Osteocyte (in vitro differentiated cells): ENCODE data around the gene ADAM10. TPM values are rescaled to one million over a fixed set of nuclear protein-coding genes. Genes with fewer than 3 reads are reported as not detected.

Experiments
- DNase-seq: peaks from one replicate; pipeline ENCODE4 v3.0.0; 2021; ENCODE audit warnings: mixed read lengths; ENCODE audit not compliant: unreplicated experiment; ENCODE audit errors: extremely low spot score
- H3K27ac Mint-ChIP-seq: one replicate; pipeline ENCODE4 v1.8.0; 2021; ENCODE audit warnings: mild to moderate bottlenecking, mixed read lengths; ENCODE audit not compliant: unreplicated experiment
- H3K27me3 Mint-ChIP-seq: one replicate; pipeline ENCODE4 v1.8.0; 2021; ENCODE audit warnings: mixed read lengths; ENCODE audit not compliant: unreplicated experiment
- H3K36me3 Mint-ChIP-seq: one replicate; pipeline ENCODE4 v1.8.0; 2021; ENCODE audit warnings: mixed read lengths; ENCODE audit not compliant: unreplicated experiment
- H3K4me1 Mint-ChIP-seq: one replicate; pipeline ENCODE4 v1.8.0; 2021; ENCODE audit warnings: mixed read lengths; ENCODE audit not compliant: unreplicated experiment
- H3K4me3 Mint-ChIP-seq: one replicate; pipeline ENCODE4 v1.8.0; 2021; ENCODE audit warnings: mild to moderate bottlenecking, moderate library complexity, mixed read lengths; ENCODE audit not compliant: unreplicated experiment
- H3K9me3 Mint-ChIP-seq: one replicate; pipeline ENCODE4 v1.8.0; 2021; ENCODE audit warnings: mixed read lengths; ENCODE audit not compliant: unreplicated experiment
- total RNA-seq: library from RNA; stranded (reverse); gene quantifications from 2 replicates; pipeline ENCODE4 v1.2.1, GENCODE V29; 2021
- TF ChIP-seq, protein P1 (sequence below): fragments of 200-600 bp; sonication (generic); IDR thresholded peaks from 2 replicates; pipeline ENCODE4 v1.5.0; 2021; ENCODE audit warnings: antibody characterized with exemption, mild to moderate bottlenecking, moderate library complexity

The ADAM10 gene
- total RNA-seq, 1 donor from 2014 or later: 169 TPM

DNA sequence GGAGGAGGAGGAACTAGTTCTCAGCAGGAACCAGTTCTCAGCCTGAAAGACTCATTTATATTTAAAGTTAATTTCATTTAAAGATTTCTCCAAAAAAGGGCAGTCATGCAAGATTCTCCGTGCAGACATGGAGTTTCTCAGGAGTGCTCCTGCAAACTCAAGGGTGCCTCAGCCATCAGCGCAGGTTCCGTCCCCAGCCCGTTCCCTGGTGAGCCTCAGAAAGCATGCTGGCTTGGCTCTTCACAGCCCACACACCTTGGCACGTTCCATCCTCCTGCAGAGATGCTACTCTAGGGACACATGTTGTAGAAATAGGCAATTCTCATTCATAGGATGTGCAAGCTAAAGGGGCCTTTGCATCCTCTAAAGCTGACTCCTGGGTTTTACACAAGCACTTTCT lies 194.7 kb downstream of the ADAM10 start:
- Mint-ChIP-seq H3K9me3 (no peaks in the 10 kb centered on the region), H3K36me3 (no peaks in the 10 kb centered on the region), H3K27me3 (peaks cover 11% of the 10 kb centered on the region), H3K4me3 (no peak overlapping the region), H3K27ac (no peak overlapping the region), H3K4me1 (peaks cover 14% of the 10 kb centered on the region)
- TF ChIP-seq, protein P1, sequence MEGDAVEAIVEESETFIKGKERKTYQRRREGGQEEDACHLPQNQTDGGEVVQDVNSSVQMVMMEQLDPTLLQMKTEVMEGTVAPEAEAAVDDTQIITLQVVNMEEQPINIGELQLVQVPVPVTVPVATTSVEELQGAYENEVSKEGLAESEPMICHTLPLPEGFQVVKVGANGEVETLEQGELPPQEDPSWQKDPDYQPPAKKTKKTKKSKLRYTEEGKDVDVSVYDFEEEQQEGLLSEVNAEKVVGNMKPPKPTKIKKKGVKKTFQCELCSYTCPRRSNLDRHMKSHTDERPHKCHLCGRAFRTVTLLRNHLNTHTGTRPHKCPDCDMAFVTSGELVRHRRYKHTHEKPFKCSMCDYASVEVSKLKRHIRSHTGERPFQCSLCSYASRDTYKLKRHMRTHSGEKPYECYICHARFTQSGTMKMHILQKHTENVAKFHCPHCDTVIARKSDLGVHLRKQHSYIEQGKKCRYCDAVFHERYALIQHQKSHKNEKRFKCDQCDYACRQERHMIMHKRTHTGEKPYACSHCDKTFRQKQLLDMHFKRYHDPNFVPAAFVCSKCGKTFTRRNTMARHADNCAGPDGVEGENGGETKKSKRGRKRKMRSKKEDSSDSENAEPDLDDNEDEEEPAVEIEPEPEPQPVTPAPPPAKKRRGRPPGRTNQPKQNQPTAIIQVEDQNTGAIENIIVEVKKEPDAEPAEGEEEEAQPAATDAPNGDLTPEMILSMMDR: no peak
- no peak for DNase-seq

DNA sequence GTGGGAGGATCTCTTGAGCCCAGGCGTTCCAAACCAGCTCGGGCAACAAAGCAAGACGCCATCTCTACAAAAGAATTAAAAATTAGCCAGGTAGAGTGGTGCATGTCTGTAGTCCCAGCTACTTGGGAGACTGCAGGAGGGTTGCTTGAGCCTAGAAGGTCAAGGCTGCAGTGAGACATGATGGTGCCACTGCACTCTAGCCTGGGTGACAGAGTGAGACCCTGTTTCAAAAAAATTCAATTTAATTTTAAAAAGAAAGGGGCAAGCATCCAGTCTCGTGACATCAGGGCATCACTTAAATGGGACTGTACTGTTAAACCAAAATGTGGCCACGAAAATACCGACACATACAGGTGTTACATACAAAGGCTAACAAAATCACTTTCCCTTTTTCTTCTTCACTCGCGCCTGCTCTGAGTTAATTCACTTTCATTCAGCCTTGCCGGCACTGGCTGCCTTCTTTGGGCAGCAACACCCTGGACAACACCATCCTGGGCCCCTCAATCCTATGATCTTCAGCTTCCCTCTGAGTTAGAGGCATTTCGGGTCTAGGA lies 196.1 kb downstream of the ADAM10 start:
- H3K4me1 Mint-ChIP-seq: peaks cover 14% of the 10 kb centered on the region
- TF ChIP-seq, protein P1: no peak
- no peak overlapping the region for H3K27ac Mint-ChIP-seq
- no peak for DNase-seq
- H3K36me3 Mint-ChIP-seq: no peaks in the 10 kb centered on the region
- peaks cover 11% of the 10 kb centered on the region for H3K27me3 Mint-ChIP-seq
- no peak overlapping the region for H3K4me3 Mint-ChIP-seq
- H3K9me3 Mint-ChIP-seq: no peaks in the 10 kb centered on the region

DNA sequence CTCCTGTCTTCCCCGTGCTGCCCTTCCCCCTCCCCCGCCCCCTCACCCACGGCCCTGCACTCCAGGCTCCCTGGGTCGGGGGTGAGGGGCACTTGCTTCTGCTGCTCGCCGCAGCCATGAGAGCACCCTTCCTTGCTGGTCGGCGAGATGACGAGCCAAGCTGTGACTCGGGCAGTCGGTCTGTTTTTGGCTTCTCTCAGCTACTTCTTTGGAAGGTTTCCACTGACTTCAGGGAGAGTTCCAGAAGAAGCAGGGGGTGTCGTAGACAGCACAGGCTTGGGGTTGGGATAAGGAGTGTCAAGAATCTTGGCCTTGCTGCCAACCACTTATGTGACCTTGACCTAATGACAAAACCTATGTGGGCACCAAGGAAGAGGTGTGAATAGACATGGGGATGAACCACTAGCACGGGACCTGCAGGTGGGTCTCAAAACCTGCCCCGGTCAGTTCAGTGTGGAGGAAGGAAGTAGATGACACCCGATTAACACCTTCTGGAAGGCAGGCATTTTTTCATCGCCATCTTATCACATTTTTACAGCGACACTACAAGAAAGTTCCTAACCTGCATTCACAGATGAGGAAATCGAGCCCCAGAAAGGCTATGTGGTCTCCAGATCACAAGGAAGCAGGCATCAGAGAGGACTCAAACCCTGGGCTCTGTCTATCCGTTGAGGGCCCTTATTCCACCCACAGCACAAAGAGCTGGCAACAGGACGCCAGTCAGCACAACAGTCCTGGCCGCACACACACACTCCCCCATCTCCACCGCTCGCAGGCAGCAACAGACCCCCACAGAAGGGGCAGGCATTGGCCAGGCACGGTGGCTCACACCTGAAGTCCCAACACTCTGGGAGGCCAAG lies 196.8 kb downstream of the ADAM10 start:
- Mint-ChIP-seq H3K9me3 (no peaks in the 10 kb centered on the region), H3K4me3 (no peak overlapping the region), H3K27ac (no peak overlapping the region), H3K36me3 (no peaks in the 10 kb centered on the region), H3K27me3 (peaks cover 11% of the 10 kb centered on the region), H3K4me1 (peaks cover 15% of the 10 kb centered on the region)
- no peak for DNase-seq
- TF ChIP-seq, protein P1: no peak

DNA sequence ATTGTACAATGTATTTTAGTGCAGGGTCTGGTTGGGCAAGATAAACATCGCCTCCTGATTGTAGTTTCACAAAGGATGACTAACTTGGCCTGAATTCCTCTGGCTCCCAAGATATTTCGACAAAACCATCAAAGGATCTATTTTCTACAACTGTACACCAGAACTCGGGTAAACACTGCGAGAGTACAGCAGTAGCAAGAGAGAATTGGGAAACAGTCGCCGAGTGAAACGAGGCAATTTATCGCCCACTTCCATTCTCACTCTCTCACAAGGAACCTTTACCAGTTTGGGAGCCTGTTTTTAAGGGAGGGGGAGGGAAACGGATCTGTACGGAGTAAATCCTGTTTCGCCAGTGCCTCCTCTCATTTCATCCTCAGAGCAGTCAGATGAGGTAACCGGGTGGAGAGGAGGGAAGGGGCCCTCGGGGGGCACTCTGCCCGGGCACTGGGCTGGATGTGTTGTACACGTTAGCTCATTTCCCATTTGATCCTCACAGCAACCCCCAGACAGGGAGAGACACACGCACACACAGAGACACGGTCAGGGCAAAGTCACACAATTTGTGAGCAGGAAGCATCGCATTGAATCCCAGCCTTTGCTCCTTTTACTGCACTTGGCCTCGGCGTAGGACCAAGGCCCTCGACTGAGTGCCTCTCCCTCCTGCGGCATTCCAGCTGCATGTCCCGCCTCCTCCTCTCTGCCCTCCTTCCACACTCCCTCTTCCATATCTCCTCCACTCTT lies 197.6 kb downstream of the ADAM10 start:
- Mint-ChIP-seq H3K27me3 (peaks cover 11% of the 10 kb centered on the region), H3K9me3 (no peaks in the 10 kb centered on the region), H3K4me1 (peaks cover 20% of the 10 kb centered on the region), H3K27ac (peak overlapping the region; percentile 37), H3K36me3 (no peaks in the 10 kb centered on the region), H3K4me3 (no peak overlapping the region)
- no peak for DNase-seq
- TF ChIP-seq, protein P1: no peak
